Uterus (tissue), 2 donors: ENCODE results near the gene INSL6.

Experiments used
- CTCF ChIP-seq, 4 experiments: fragments of 200-600 bp in 2 of 4; fragments of 450-650 bp in 2 of 4; sonication (generic) in 2 of 4; IDR thresholded peaks; one replicate each; pipeline ENCODE4 v1.5.1; 2016 to 2019; ENCODE audit warnings: antibody characterized with exemption in 4 of 4, mild to moderate bottlenecking in 2 of 4, moderate library complexity in 1 of 4
- POLR2A ChIP-seq, 2 donors: fragments of 450-650 bp; IDR thresholded peaks; one replicate each; pipeline ENCODE4 v1.6.1; 2016; ENCODE audit warnings: antibody characterized with exemption in 2 of 2, mild to moderate bottlenecking in 1 of 2, moderate library complexity in 1 of 2

GRCh38 chr9:5140151-5140550, 45.3 kb downstream of the INSL6 start:
- no peak for TF ChIP-seq POLR2A (IDR thresholded peaks at IDR 0.05)
- no peak for TF ChIP-seq CTCF (IDR thresholded peaks at IDR 0.05)
